Iris pigment epithelial cell (primary cell): Measurements from ENCODE around the gene CCDC107.
A peak's percentile ranks its signal among the peaks of the same experiment; 100 is the strongest.

Experiments
- DNase-seq: peaks from one replicate; pipeline ENCODE4 v3.0.0-alpha.2; 2011; ENCODE audit warnings: low read depth

The CCDC107 gene

DNA sequence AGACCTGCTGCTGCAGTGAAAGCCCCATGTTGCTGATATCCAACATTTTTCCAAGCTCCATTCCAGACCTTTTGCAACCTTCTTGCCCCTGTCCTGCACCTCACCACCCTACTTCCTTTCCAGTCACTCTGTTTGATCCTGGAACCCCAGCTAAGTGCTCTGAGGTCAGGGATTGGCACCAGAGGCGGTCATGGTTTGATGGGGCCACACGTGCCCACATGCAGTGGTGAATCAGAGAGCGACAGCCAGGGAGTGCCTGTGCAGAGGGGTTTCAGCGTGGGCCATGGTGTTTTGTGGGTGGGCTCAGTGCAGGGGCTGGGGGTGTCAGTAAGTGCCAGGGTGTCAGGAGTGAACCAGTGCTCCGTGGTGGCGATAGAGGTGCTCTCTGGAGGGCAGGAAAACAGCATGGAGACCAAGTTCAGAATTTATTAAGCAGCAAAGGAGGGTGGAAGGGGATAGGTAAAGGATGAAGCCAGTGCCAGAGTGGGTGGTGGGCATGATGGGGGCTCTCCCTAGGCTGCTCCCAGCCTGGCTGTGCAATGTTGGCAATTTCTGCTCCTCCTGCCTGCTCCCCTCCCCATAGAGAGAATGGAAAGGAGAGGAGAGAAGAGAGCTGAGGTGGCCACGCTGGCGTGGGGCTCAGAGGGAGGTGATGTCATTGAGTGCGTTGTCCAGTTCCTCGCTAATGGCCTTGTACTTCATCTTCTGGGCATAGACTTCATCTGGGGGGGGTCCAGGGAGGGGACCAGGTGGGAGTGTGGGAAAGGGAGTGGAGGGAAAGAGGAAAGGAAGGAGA is 24.6 kb downstream of the CCDC107 start:
- no peak for DNase-seq

DNA sequence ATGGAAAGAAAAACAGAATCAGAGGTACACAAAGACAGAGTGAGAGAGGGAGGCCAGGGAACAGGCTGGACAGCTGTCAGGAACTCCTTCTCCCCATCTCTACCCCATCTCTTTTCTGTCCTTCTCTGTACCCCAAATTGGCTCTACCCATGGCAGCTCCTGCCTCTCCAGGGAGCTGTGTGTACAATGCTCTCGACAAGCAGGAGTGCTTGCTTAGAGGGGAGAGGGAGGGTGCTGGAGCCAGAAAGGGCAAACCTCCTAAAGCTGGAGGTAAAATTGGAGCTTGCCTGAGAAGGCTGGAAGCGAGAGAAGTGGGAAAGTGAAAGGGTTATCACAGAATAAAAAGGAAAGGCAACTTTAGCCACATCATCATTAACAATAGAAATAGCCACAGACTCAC is 25.2 kb downstream of the CCDC107 start:
- DNase-seq = no peak

GRCh38 chr9:35684921-35685320 is 26.8 kb downstream of the CCDC107 start:
- no peak for DNase-seq

DNA sequence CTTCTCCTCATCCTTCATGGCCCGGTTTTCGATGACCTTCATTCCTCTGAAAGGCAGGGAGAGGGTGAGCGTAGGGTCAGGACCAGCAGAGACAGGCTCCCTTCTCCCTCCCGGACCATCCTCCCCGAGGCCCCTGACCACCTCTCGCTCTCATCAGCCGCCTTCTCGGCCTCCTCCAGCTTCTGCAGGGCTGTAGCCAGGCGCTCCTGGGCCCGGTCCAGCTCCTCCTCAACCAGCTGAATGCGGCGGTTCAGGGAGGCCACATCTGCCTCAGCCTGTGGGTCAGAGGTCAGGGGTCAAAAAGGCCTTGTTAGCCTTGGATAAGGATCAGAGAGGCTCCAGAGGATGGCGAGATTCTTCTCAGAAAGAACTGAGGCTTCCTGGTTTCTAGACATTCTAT is 27.4 kb downstream of the CCDC107 start:
- DNase-seq = no peak

- DNase-seq = peak; percentile 55
These were observed 28.4 kb downstream of the CCDC107 start for GRCh38 chr9:35686222-35687203.

DNA sequence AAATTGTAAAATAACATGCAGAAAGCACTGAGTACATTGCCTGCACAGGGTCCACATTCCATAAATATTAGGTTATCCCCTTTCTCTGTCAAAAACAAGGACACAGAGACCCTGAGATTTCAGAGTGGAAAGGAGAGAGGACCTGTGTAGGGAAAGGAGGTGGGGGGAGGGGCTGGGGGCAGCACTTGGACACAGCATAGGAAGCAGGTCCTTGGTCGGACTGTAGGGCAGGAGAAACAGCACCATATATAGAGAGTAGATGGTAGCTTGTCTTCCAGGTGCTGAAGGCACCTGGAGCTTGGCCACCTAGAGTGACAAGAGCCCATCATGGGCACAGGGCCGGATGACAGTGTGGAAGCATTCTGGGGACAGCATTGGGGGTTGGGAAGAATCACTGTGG is 29.2 kb downstream of the CCDC107 start:
- DNase-seq = no peak

- DNase-seq = no peak
These were observed 30.0 kb downstream of the CCDC107 start for GRCh38 chr9:35687972-35688557.

DNA sequence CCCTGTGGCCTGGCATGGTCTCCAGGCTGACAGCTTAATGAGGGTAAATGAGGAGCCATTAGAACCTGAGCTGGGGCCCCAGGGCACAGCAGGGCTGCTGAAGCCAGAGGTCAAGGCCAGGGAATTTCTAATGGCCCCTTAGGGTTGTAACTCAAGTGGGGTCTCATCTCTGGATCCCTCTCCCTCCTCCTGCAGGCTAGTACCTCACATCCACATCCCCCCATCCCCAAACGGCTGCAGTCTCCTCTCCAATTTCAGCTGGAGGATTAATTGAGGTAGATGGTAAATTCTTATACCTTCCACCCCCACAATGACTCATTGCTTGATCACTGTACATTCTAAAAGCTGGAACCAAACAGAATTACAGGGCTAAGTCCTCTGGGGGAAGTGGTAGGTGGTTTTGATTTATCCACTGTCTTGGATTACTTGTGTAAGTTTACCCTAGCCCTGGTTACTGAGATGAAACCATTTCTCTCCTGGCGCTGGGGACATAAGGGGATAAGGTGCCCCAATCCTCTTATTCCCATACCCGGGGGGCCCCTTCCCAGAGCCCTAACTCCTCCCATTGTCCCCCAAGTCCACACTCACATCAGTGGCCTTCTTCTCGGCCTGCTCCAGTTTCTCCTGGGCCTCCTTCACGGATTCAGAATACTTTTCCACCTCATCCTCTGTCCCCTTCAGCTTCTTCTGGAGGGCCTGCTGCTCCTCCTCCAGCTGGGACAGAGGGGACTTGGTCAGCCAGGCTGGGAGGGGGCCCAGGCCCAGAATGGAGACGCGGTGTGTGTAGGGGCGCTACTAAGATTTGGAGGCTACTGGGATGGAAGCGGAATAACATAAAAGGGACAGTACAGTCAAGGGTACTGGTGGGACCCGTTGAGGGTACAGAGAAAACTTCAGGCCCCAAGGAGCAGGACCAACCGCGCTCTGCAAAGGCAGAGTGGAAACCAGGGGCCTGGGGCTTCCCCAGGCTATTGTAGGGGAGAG is 30.8 kb downstream of the CCDC107 start:
- peak; percentile 88 for DNase-seq

GRCh38 chr9:35689542-35690293 is 31.6 kb downstream of the CCDC107 start, which contains the start of gene TPM2:
TSS of gene TPM2 (minus strand) at chr9:35689925. CDS start at chr9:35689817, 108 bp downstream.
- DNase-seq = peak; percentile 84

- DNase-seq = peak; percentile 82
These were observed 32.2 kb downstream of the CCDC107 start for GRCh38 chr9:35690294-35690613.

DNA sequence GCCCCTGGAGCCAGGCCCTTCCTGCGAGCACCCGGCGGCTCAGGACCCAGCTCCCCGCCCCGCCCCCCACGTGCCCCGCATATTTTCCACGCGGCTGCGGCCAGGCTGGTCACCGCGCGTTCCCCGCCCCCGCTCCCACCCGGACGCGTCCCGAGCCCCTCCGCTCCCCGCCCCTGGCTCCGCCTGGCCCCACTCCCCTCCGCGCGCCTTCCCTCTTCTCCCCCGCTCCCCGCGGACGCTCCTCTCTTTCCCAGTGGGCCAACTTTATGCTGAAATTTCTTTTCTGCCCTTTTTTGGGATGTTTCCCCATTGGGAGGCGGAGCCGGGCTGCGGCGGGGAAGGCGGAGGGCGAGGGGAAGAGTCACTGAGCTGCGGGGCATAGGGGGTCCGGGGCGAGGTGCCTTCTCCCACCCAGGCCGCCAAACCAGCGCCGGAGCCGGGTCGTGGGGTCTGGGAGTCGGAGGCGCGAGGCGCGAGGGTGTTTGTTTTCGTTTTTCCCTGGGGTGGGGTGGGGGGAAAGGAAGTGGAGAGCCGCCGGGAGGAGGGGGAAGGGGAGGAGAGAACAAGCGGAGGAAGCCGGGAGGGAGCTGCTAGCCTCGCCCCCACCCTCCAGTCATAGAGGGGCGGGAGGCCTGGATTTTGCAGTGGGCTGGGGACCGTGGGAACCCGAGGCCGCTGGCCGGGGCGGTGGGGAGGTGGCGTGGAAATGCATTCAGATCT is 32.7 kb downstream of the CCDC107 start:
- DNase-seq = peak; percentile 76

DNA sequence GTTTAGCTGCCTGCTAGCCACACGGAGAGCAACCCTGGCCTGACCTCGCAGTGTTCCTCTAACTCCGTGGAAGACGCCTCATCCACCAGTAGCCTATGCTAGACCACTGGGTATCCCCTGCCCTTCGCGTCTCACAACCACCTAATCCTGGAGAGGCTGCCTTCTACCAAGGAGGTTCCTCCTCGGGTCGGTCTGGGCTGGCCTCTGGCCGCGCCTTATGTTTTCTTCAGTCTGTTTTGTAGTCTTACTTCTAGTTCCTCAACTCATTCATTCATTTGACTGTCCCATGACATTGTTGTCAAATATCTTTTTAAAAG is 33.2 kb downstream of the CCDC107 start:
- DNase-seq = no peak

GRCh38 chr9:35691757-35692301 is 33.7 kb downstream of the CCDC107 start:
- no peak for DNase-seq

DNA sequence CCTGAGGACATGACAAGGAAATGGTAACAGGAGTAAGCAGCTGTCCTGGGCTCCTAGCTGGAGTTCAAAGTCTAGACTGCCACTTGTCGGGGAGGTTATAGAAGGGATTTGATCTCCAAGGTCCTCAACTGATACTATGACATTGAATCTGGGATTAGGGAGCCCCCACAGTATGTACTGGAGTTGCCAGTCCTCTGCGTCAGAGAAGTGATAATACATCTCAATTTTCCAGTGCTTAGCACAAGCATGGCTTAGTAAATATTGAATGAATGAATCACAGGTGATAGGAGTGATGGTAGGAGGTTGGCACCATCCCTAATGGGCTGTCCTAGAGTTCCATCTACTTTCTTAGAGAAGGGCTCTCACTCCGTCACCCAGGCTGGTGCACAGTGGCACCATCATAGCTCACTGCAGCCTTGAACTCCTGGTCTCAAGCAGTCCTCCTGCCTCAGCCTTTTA is 37.9 kb downstream of the CCDC107 start:
- no peak for DNase-seq

DNA sequence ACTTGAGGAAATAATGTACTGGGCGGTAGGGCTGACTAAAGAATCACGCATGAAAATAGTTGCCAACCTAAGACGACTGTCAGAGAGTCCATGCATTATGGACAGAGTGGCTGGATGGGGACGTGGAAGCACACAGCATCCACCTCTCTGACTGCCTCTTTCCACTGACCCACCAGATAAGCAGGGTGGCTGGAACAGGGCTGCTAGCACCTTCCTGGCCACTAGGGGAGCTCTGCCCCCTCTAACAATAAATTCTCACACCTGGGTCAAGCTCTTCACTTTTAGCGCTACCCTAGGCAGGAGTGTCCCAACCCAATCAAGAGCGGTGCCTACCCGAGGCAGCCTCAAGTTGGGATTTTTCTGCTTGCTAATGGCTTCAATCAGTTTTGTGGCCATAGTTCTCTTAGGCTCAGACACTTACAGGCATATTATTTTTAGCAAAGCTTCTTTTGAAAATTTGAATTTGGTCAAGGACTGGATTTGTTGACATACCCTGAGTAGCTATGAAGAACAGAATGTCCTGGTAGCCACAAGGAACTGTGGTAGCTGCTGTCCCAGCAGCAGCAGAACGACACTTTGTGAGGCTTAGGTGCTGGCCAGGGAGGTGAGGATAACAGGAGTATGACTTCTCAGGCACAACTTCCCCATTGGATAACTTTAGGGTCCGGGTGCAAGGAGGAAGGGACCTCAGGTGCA is 38.6 kb downstream of the CCDC107 start:
- peak; percentile 55 for DNase-seq

GRCh38 chr9:35697486-35697885 is 39.4 kb downstream of the CCDC107 start:
- no peak for DNase-seq

DNA sequence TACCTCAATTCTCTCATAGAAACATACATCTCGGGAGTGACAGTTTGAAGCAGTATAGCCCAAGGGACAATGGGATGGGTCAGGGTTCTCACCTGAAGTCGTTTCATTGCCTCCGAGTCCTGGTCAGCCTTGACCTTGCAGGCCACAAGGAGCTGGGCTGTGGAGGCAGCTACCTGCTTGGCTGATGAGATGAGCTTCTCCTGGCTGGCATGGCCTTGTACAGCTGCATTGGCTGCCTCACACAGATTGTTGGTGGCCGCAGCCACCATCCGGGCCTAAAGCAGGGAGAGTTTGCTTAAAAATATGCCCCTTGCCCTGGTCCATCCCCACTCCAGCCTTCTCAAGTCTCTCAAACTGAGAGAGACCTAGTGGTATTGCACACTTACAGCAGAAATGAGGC is 40.1 kb downstream of the CCDC107 start:
- DNase-seq = no peak

- DNase-seq = no peak
These were observed 41.9 kb downstream of the CCDC107 start for GRCh38 chr9:35700031-35700430.

DNA sequence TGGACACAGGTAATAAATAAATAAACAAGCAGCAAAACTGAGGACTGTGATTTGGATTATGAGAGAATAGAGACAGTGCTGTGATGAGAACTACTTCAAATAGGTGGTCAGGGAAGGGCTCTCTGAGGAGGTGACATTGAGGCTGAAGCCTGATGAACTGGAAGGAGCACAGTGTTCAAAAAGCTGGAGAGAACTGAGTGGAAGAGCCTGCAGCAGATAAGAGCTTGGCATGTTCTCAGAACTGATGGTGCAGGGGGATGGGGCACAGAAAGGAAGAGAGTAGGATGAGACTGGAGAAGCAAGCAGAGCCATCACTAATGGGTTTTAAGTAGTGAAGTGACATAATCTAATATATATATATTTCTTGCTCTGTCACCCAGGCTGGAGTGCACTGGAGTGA is 42.9 kb downstream of the CCDC107 start:
- no peak for DNase-seq
